ENCODE data around the gene OXGR1.
A peak's percentile ranks its signal among the peaks of the same experiment; 100 is the strongest.
"Not testable (repeated sequence)": the region's sequence is repeated elsewhere in the genome, so short reads cannot be mapped to it uniquely, and the experiment has no call there.

Gene OXGR1

GRCh38 chr13:96994017-96994857, at the start of gene OXGR1:
Gene OXGR1 (minus strand): TSS chr13:96994476. CDS start chr13:96987759, 6,717 bp downstream.
- DNase-seq: no peak

- no peak for DNase-seq
Observed at GRCh38 chr13:97043302-97043701, 49.0 kb upstream of the OXGR1 start.

- DNase-seq: no peak
Observed at GRCh38 chr13:97030705-97031452, 36.6 kb upstream of the OXGR1 start.

- DNase-seq: peak; percentile 68
Observed at GRCh38 chr13:97028441-97029299, 34.4 kb upstream of the OXGR1 start.

GRCh38 chr13:97027162-97027554, 32.9 kb upstream of the OXGR1 start:
- DNase-seq: no peak

- no peak for DNase-seq
Observed at GRCh38 chr13:97026531-97027161, 32.4 kb upstream of the OXGR1 start.

- DNase-seq: not testable (repeated sequence)
Observed at GRCh38 chr13:97023812-97024211, 29.5 kb upstream of the OXGR1 start.

GRCh38 chr13:97023117-97023516, 28.8 kb upstream of the OXGR1 start:
- no peak for DNase-seq

GRCh38 chr13:97021241-97021640, 27.0 kb upstream of the OXGR1 start:
- DNase-seq: no peak

GRCh38 chr13:97020689-97021240, 26.5 kb upstream of the OXGR1 start:
- no peak for DNase-seq

- DNase-seq: no peak
Observed at GRCh38 chr13:97020194-97020593, 25.9 kb upstream of the OXGR1 start.

- no peak for DNase-seq
Observed at GRCh38 chr13:97019236-97019635, 25.0 kb upstream of the OXGR1 start.

- no peak for DNase-seq
Observed at GRCh38 chr13:97018029-97018819, 23.9 kb upstream of the OXGR1 start.

GRCh38 chr13:97017322-97017721, 23.0 kb upstream of the OXGR1 start:
- DNase-seq: no peak

GRCh38 chr13:97015661-97016350, 21.5 kb upstream of the OXGR1 start:
- no peak for DNase-seq

GRCh38 chr13:97012251-97013048, 18.2 kb upstream of the OXGR1 start:
- DNase-seq: no peak

- no peak for DNase-seq
Observed at GRCh38 chr13:97011446-97012131, 17.3 kb upstream of the OXGR1 start.

GRCh38 chr13:97008643-97009042, 14.4 kb upstream of the OXGR1 start:
- DNase-seq: no peak

- DNase-seq: no peak
Observed at GRCh38 chr13:97005625-97006262, 11.5 kb upstream of the OXGR1 start.
